Measurements from ENCODE around the gene CXCL16. TPM values are rescaled to one million over a fixed set of nuclear protein-coding genes. Genes with fewer than 3 reads are reported as not detected.

CXCL16 gene
- polyA plus RNA-seq, 2 of the 4 experiments (the other 2 are of a cell fraction): 10.1 to 13.8 TPM

DNA sequence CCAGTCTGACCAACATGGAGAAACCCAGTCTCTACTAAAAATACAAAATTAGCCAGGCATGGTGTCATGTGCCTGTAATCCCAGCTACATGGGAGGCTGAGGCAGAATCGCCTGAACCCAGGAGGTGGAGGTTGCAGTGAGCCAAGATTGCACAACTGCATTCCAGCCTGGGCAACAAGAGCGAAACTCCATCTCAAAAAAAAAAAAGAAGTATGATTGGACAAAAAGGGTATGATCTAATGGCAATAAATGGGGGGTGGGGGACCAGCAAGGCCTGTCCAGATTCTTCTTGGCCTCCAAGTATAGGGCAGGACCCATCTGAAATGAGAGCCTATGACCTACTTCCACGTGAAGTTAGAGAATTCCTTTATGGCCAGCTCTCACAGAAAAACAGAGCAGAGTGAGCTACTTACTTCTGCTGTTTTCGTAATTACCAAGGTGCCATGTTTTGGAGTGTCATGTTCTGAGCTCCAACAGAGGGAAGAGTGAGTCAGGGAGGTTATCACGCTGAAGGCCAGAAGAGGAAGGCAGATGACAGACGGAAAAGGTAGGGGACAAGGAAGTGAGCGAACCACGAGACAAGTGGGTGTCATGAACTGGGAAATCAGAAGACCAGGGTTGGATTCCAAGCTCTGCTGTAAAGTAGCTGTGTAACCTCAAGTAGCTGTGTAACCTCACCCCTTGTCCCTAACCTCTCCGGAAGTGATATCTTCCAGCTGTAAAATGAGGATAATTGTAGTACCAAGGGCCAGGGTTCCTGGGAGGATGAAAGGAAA, 3.7 kb downstream of the CXCL16 start:
- ATAC-seq (no peak), DNase-seq (ENCODE audit: low read depth in 1 of 2, low spot score in 1 of 2) (no peak), FAIRE-seq (no peak)
- Histone ChIP-seq H3K27ac (no peak overlapping the region), H3K9me3 (no peaks in the 10 kb centered on the region), H3K4me2 (no peak overlapping the region), H3K4me1 (peaks cover 15% of the 10 kb centered on the region), H3K4me3 (no peak overlapping the region)
- 83% methylated on average over 9 of the region's 9 CpGs for WGBS (ENCODE audit: missing lambda C conversion rate)
- TF ChIP-seq CEBPB (IDR thresholded peaks at IDR 0.05) (peak in 1 of 2 experiments; percentile 54; a peak in 2 of 4 replicates), EHF (CRISPR knock-in tag; IDR thresholded peaks at IDR 0.05) (no peak)
- ChIA-PET CTCF (interaction anchor here (1.0 to 10.2 kb wide), 13 partner anchors 20 to 327 kb away, joined by 3 to 115 read pairs (median 4); partner anchors contain the start of genes ARRB2, GLTPD2 and VMO1), POLR2A (interaction anchor here (1.1 to 1.2 kb wide), 3 partner anchors 32 to 204 kb away, joined by 3 to 5 read pairs (median 5); partner anchors contain the start of genes PELP1, RNF167 and SLC25A11)

DNA sequence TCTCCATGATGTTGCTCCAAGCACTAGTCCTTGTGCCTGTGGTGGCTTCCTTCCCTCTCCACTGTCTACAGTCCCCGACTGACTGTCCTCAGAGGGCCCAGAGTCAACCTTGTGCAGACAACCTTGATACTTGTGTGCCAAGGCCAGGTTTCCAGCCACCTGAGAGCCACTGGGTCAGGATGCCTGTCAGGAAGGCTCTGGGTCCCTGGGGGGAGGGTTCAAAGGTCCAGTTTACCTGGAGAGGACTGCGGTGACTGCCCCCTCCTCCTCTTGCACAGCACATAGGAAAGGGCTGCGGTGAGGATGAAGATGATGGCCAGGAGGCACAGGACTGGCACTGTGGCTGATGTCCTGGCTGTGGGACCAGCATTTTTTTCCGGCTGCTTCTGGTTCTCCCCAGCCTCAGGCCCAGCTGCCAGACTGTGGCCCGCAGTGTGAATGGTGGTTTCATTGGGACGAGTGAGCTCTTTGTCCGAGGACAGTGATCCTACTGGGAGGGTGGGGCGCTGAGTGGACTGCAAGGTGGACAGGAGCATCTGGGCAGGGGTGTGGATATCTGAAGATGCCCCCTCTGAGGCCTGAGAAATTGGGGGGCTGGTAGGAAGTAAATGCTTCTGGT, 4.8 kb downstream of the CXCL16 start:
- Histone ChIP-seq H3K27ac (no peak overlapping the region), H3K4me1 (peaks cover 19% of the 10 kb centered on the region), H3K9me3 (no peaks in the 10 kb centered on the region), H3K4me3 (no peak overlapping the region), H3K4me2 (no peak overlapping the region)
- FAIRE-seq: no peak
- WGBS (ENCODE audit: missing lambda C conversion rate): 94% methylated on average over 8 of the region's 8 CpGs
- ChIA-PET POLR2A (interaction anchor here (1.2 to 1.6 kb wide), 2 partner anchors 25 to 55 kb away, joined by 3 to 4 read pairs; no protein-coding TSS in a partner anchor), CTCF (interaction anchor here (1.0 to 10.2 kb wide), 10 partner anchors 13 to 174 kb away, joined by 3 to 115 read pairs (median 4); partner anchors contain the start of genes ARRB2, GLTPD2 and VMO1)
- ATAC-seq: no peak
- TF ChIP-seq, protein P1, sequence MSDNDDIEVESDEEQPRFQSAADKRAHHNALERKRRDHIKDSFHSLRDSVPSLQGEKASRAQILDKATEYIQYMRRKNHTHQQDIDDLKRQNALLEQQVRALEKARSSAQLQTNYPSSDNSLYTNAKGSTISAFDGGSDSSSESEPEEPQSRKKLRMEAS (IDR thresholded peaks at IDR 0.05): no peak
- no peak for TF ChIP-seq RARB (CRISPR knock-in tag; IDR thresholded peaks at IDR 0.05)
- TF ChIP-seq, protein P2, sequence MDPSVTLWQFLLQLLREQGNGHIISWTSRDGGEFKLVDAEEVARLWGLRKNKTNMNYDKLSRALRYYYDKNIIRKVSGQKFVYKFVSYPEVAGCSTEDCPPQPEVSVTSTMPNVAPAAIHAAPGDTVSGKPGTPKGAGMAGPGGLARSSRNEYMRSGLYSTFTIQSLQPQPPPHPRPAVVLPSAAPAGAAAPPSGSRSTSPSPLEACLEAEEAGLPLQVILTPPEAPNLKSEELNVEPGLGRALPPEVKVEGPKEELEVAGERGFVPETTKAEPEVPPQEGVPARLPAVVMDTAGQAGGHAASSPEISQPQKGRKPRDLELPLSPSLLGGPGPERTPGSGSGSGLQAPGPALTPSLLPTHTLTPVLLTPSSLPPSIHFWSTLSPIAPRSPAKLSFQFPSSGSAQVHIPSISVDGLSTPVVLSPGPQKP (IDR thresholded peaks at IDR 0.05; ENCODE audit: low read depth, low read length): no peak
- TF ChIP-seq JUN (IDR thresholded peaks at IDR 0.05): 0 out of 5 replicates have a peak, but pooled peaks of 1 of the 2 experiments have one; percentile 16
- no peak for DNase-seq (ENCODE audit: low read depth in 1 of 2, low spot score in 1 of 2)

DNA sequence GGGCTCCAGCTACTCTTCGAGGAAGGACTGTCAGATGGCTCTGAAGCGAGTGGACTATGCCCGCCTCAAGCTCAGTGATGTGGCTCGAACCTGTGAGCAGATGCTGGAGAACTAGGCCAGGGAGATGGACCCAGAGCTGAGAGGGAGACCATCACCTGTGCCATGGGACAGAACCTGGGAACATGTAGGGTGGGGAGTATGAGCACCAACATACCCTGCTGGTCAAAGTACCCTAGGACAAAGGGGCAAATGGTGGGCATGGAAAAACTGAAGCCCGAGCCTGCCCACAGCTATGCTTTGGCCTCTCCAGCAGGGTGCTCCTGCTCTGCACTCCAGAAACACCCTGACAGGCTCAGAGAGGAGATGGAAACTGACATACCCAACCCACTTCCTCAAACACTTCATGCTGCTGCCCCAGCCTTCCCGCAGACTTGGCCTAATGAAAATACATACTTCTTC, 6.6 kb downstream of the CXCL16 start:
- no peak for DNase-seq (ENCODE audit: low read depth in 1 of 2, low spot score in 1 of 2)
- Histone ChIP-seq H3K27ac (no peak overlapping the region), H3K4me1 (peaks cover 17% of the 10 kb centered on the region), H3K4me2 (no peak overlapping the region), H3K4me3 (no peak overlapping the region), H3K9me3 (no peaks in the 10 kb centered on the region)
- no peak for ATAC-seq
- CTCF ChIA-PET: interaction anchor here (1.3 to 10.2 kb wide), 9 partner anchors 9 to 175 kb away, joined by 3 to 115 read pairs (median 32); partner anchors contain the start of genes ARRB2, C17orf107, GLTPD2 and VMO1
- WGBS (ENCODE audit: missing lambda C conversion rate): 93% methylated on average over 6 of the region's 6 CpGs
- no peak for FAIRE-seq
- POLR2A ChIA-PET: interaction anchor here (1.0 kb wide), 1 partner anchor 57 kb away, joined by 5 read pairs; no protein-coding TSS in a partner anchor
- TF ChIP-seq RAD21 (conservative IDR thresholded peaks at IDR 0.05 in 1 of 2, IDR thresholded peaks at IDR 0.05 in 1 of 2) (peak in 1 of 2 experiments; percentile 14; a peak in 1 of 5 replicates), POLR2AphosphoS2 (conservative IDR thresholded peaks at IDR 0.05; ENCODE audit: low read length) (no peak)
- TF ChIP-seq, protein P3, sequence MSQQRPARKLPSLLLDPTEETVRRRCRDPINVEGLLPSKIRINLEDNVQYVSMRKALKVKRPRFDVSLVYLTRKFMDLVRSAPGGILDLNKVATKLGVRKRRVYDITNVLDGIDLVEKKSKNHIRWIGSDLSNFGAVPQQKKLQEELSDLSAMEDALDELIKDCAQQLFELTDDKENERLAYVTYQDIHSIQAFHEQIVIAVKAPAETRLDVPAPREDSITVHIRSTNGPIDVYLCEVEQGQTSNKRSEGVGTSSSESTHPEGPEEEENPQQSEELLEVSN (IDR thresholded peaks at IDR 0.05; ENCODE audit: borderline replicate concordance, low read depth): no peak

DNA sequence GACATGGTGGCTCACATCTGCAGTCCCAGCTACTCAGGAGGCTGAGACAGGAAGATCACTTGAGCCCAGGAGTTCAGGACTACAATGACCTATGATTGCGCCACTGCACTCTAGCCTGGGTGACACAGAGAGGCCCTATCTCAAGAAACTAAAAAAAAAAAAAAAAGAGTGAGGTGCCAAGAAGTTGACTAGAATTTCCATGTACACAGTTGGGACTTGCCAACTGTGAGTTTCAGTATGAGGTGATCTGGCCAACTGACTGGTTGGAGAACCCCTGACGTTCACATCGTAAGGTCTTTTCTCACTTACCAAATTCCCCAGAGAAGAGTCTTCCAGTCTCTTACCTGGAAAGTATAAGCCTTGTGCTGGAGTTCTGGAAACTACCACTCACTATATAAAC, 11.6 kb downstream of the CXCL16 start:
- Histone ChIP-seq H3K4me2 (peak overlapping the region; percentile 29; the same call in 2 of the 3 replicates), H3K4me1 (peaks cover 26% of the 10 kb centered on the region), H3K4me3 (no peak overlapping the region), H3K9me3 (no peaks in the 10 kb centered on the region), H3K27ac (0 out of 6 replicates have a peak overlapping the region, but pooled peaks of 1 of the 2 experiments have one; percentile 6)
- no peak for ATAC-seq
- no peak for FAIRE-seq
- peak; percentile 42 to 64; a peak in 3 of 4 replicates for TF ChIP-seq CEBPB (IDR thresholded peaks at IDR 0.05)
- no peak for TF ChIP-seq TP53 (CRISPR knock-in tag; IDR thresholded peaks at IDR 0.05)
- no peak for TF ChIP-seq HDAC2 (IDR thresholded peaks at IDR 0.05)
- TF ChIP-seq, protein P4, sequence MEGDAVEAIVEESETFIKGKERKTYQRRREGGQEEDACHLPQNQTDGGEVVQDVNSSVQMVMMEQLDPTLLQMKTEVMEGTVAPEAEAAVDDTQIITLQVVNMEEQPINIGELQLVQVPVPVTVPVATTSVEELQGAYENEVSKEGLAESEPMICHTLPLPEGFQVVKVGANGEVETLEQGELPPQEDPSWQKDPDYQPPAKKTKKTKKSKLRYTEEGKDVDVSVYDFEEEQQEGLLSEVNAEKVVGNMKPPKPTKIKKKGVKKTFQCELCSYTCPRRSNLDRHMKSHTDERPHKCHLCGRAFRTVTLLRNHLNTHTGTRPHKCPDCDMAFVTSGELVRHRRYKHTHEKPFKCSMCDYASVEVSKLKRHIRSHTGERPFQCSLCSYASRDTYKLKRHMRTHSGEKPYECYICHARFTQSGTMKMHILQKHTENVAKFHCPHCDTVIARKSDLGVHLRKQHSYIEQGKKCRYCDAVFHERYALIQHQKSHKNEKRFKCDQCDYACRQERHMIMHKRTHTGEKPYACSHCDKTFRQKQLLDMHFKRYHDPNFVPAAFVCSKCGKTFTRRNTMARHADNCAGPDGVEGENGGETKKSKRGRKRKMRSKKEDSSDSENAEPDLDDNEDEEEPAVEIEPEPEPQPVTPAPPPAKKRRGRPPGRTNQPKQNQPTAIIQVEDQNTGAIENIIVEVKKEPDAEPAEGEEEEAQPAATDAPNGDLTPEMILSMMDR (IDR thresholded peaks at IDR 0.05): no peak
- TF ChIP-seq EP300 (IDR thresholded peaks at IDR 0.05): no peak
- WGBS (ENCODE audit: missing lambda C conversion rate): 52% methylated on average over 3 of the region's 3 CpGs
- ChIA-PET CTCF (interaction anchor here (0.6 to 9.2 kb wide), 4 partner anchors 14 to 154 kb away, joined by 4 to 68 read pairs (median 10); partner anchors contain the start of genes ARRB2 and GLTPD2), POLR2A (interaction anchor here (1.1 kb wide), 1 partner anchor 24 kb away, joined by 3 read pairs; the partner anchor contains the start of gene PELP1)
- DNase-seq (ENCODE audit: low read depth in 1 of 2, low spot score in 1 of 2): peak in 1 of 2 experiments; percentile 53
